GM12878 (cell line): ENCODE results near the gene ANXA5. TPM values are rescaled to one million over a fixed set of nuclear protein-coding genes. Genes with fewer than 3 reads are reported as not detected.
A peak's percentile ranks its signal among the peaks of the same experiment; 100 is the strongest.

ENCODE experiments used
- ATAC-seq: fragments of 200-7000 bp; cut with Tn5 transposase; 3 replicates; pipeline ENCODE4 v1.9.1; 2020; ENCODE audit warnings: mild to moderate bottlenecking, moderate library complexity
- BruUV-seq: library from RNA; stranded (reverse); fragments of 400-500 nt; replicated peaks from 2 replicates; lab custom pipeline; 2021; lab: Mats Ljungman, UMichigan
- CTCF ChIA-PET: fragments of 300-600 bp; sonication (Branson Sonifier 250); formaldehyde crosslinking; extraction: SDS; loops from one replicate; lab custom pipeline; 2021; ENCODE audit warnings: inconsistent platforms; lab: Yijun Ruan, JAX
- POLR2A ChIA-PET: fragments of 350-600 bp; formaldehyde crosslinking; extraction: SDS; loops from one replicate; lab custom pipeline; 2021; ENCODE audit warnings: inconsistent platforms; lab: Charles Lee
- RAD21 ChIA-PET: fragments of 300-600 bp; sonication (Branson Sonifier 250); formaldehyde crosslinking; loops from one replicate; lab custom pipeline; 2023; ENCODE audit warnings: antibody characterized with exemption; ENCODE audit not compliant: unreplicated experiment; lab: Charles Lee
- SMC1A ChIA-PET: fragments of 300-600 bp; sonication (Branson Sonifier 250); formaldehyde crosslinking; loops from one replicate; lab custom pipeline; 2023; ENCODE audit not compliant: unreplicated experiment, uncharacterized antibody; lab: Charles Lee
- DNase-seq: peaks from one replicate; pipeline ENCODE4 v3.0.0-alpha.2; 2011; ENCODE audit warnings: low read depth, low spot score
- FAIRE-seq: peaks from 3 replicates; lab custom pipeline; 2011; peaks lifted over from hg19 to GRCh38; lab: Jason Lieb, UNC
- H2AFZ ChIP-seq: 2 replicates; pipeline ENCODE4 v1.6.0; 2011; ENCODE audit warnings: low read depth, low read length, control low read depth; ENCODE audit not compliant: control insufficient read depth
- H3K27ac ChIP-seq: 2 replicates; pipeline ENCODE4 v1.5.1; 2011; ENCODE audit warnings: control low read depth; ENCODE audit not compliant: control insufficient read depth, insufficient read depth
- H3K27me3 ChIP-seq, 2 experiments: replicated peaks in 1 of 2; 2 replicates each; pipeline versions ENCODE4 v1.6.0 to v1.6.1; 2011; ENCODE audit warnings: low read length in 1 of 2; ENCODE audit not compliant: control insufficient read depth in 2 of 2, insufficient read depth in 2 of 2
- H3K36me3 ChIP-seq, 2 experiments: 2 replicates each; pipeline ENCODE4 v1.5.1; 2011; ENCODE audit warnings: low read length in 1 of 2; ENCODE audit not compliant: control insufficient read depth in 2 of 2, insufficient read depth in 2 of 2
- H3K4me1 ChIP-seq: 2 replicates; pipeline ENCODE4 v1.6.1; 2011; ENCODE audit warnings: mild to moderate bottlenecking, low read length, moderate library complexity, mixed read lengths; ENCODE audit not compliant: control insufficient read depth, insufficient read depth
- H3K4me2 ChIP-seq: 2 replicates; pipeline ENCODE4 v1.6.0; 2011; ENCODE audit warnings: control low read depth; ENCODE audit not compliant: control insufficient read depth, insufficient read depth
- H3K4me3 ChIP-seq: fragments of 200-600 bp; sonication (generic); 2 replicates; pipeline ENCODE4 v1.5.1; 2016
- H3K79me2 ChIP-seq: 2 replicates; pipeline ENCODE4 v1.6.0; 2011; ENCODE audit warnings: low read length; ENCODE audit not compliant: control insufficient read depth, insufficient read depth
- H3K9ac ChIP-seq: 2 replicates; pipeline ENCODE4 v1.8.0; 2011; ENCODE audit warnings: low read length, control low read depth, mixed read lengths; ENCODE audit not compliant: control insufficient read depth, insufficient read depth
- H3K9me3 ChIP-seq: replicated peaks from 3 replicates; pipeline ENCODE4 v1.5.1; 2011; ENCODE audit warnings: mild to moderate bottlenecking, low read length; ENCODE audit not compliant: control insufficient read depth, insufficient read depth
- H4K20me1 ChIP-seq: 2 replicates; pipeline ENCODE4 v1.6.0; 2011; ENCODE audit not compliant: control insufficient read depth, insufficient read depth
- BHLHE40 ChIP-seq, 2 experiments: fragments of 450-650 bp in 1 of 2; IDR thresholded peaks; 2 replicates each; pipeline ENCODE4 v1.6.1; 2011 to 2017; ENCODE audit warnings: low read depth in 2 of 2, borderline replicate concordance in 1 of 2, improper control_type of control experiment in 1 of 2, low read length in 1 of 2, mild to moderate bottlenecking in 1 of 2
- CHD4 ChIP-seq: fragments of 200-600 bp; sonication (generic); IDR thresholded peaks from 2 replicates; pipeline ENCODE4 v1.6.1; 2016; ENCODE audit warnings: mild to moderate bottlenecking
- RAD51 ChIP-seq: fragments of 450-650 bp; IDR thresholded peaks from 2 replicates; pipeline ENCODE4 v1.6.1; 2016; ENCODE audit warnings: moderate library complexity, mild to moderate bottlenecking, inconsistent platforms
- SPI1 ChIP-seq: IDR thresholded peaks from 2 replicates; pipeline ENCODE4 v1.6.1; 2011; ENCODE audit warnings: low read depth, mild to moderate bottlenecking, low read length, moderate library complexity, borderline replicate concordance; ENCODE audit not compliant: insufficient read depth
- YY1 ChIP-seq: IDR thresholded peaks from 2 replicates; pipeline ENCODE4 v1.6.1; 2011; ENCODE audit warnings: low read depth, mild to moderate bottlenecking, low read length
- WGBS: methylation state at CpG from one replicate; pipeline ENCODE4 v1.1.6; 2016; ENCODE audit warnings: low lambda C conversion rate; ENCODE audit not compliant: insufficient replicate concordance, insufficient coverage; ENCODE audit errors: missing lambda C conversion rate; 5-methylcytosine and 5-hydroxymethylcytosine counted together
- in situ Hi-C: fragments of 300-500 bp; cut with MboI; formaldehyde crosslinking; loops from 9 replicates; pipeline ENCODE4 v1.14.3; 2018; ENCODE audit warnings: mixed read lengths
- intact Hi-C: fragments of 100-400 bp; cut with micrococcal nuclease; formaldehyde crosslinking; loops from one replicate; pipeline ENCODE4 v1.14.2; 2022; ENCODE audit not compliant: unreplicated experiment
- polyA plus RNA-seq, 11 experiments: library from polyadenylated mRNA; depleted of rRNA in 4 of 11; unstranded in 6 of 11; stranded (reverse) in 5 of 11; fragments of >200 nt; fragmentation: Nextera tagmentation in 4 of 11; fragmentation: Illumina TruSeq in 1 of 11; extraction: Ambion mirVana in 4 of 11; extraction: Trizol in 1 of 11; gene quantifications; 1 replicate in 1 of 11; 2 replicates in 10 of 11; pipeline versions ENCODE4 v1.2.1 to v1.2.3, GENCODE V29; 2011 to 2016; ENCODE audit warnings: inconsistent platforms in 2 of 11, missing spikeins in 2 of 11, low read depth in 1 of 11
- total RNA-seq, 4 experiments: library from RNA; depleted of rRNA in 3 of 4; stranded (reverse); fragments of >200 nt in 3 of 4; fragmentation: Illumina TruSeq in 1 of 4; extraction: Trizol in 1 of 4; gene quantifications; 2 replicates each; pipeline versions ENCODE4 v1.2.1 to v1.2.3, GENCODE V29; 2013 to 2021

Gene ANXA5
- total and polyA plus RNA-seq, 10 of the 15 experiments (the other 5 are each of a cell fraction or from before 2014, with no cell fraction given) = 101 to 249 (median 169) TPM

GRCh38 chr4:121739575-121739974 is 42.8 kb upstream of the ANXA5 start (continued):
- TF ChIP-seq YY1 (no peak), SPI1 (no peak)

DNA sequence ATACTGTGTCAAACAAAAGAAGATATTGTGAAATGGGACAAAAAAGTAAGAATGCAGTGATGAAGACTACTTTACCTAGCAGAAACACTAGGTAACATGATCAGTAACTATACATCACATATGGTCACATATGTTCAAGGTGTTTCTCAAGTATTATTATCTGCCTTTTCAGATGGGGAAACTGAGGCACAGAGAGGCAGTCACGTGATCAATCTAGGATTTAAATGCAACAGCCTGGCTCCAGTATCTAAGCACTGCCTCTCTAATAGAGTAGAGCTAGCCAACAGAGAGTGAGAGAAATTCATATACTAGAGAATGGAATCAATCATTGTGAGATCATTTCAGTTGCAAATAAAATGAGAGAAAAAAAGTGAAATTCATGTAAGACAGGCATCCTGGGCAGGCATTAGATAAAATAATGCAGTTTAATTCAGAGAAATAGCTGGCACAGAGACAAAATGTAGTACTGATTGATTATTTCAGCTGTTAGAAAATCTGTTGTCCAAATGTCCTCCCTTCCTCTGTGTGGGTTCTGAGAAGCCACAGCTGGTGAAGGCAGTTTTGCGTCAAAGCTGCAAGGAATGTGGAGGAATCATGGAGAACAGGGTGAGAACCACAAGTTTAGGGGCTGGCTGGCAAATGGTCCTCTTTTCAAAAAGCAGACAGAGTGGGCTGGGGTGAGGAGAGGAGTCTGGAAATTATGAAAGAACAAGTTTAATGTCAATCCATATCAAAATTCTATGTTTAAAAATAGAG is 42.2 kb upstream of the ANXA5 start:
- WGBS = 50% methylated on average over 2 of the region's 2 CpGs
- Histone ChIP-seq H3K4me1 (no peaks in the 10 kb centered on the region), H3K4me2 (no peak overlapping the region), H3K9ac (no peak overlapping the region), H3K27me3 (no peaks in the 10 kb centered on the region), H3K27ac (no peak overlapping the region), H3K9me3 (no peaks in the 10 kb centered on the region), H3K4me3 (no peak overlapping the region), H3K79me2 (no peaks in the 10 kb centered on the region), H4K20me1 (no peaks in the 10 kb centered on the region; the same call in 1 of the 2 replicates), H2AFZ (no peak overlapping the region), H3K36me3 (no peaks in the 10 kb centered on the region)
- ChIA-PET POLR2A (interaction anchor here (0.6 kb wide), 1 partner anchor 9 kb away, joined by 3 read pairs; no protein-coding TSS in a partner anchor), CTCF (no interaction called here), RAD21 (no interaction called here), SMC1A (interaction anchor here (1.2 to 1.3 kb wide), 2 partner anchors 21 to 40 kb away, joined by 3 read pairs; no protein-coding TSS in a partner anchor)
- peak in 1 of 2 experiments; percentile 7; a peak in 1 of 4 replicates for TF ChIP-seq BHLHE40 (IDR thresholded peaks at IDR 0.05; ENCODE audit: borderline replicate concordance in 1 of 2, low read depth in 2 of 2, low read length in 1 of 2)
- peak; percentile 56; the same call in 1 of the 2 replicates for TF ChIP-seq RAD51
- no peak for TF ChIP-seq CHD4
- FAIRE-seq = no peak
- no TSS peak for BruUV-seq
- intact Hi-C loops (no loop called here), in situ Hi-C loops (no loop called here)
- DNase-seq = no peak
- no peak for ATAC-seq
